NCI-H2227 treated with DMSO at 0.1 percent for 48 hours (cell line): ENCODE measurements around the gene CORO2B.
A peak's percentile ranks its signal among the peaks of the same experiment; 100 is the strongest.

Experiments used
- DNase-seq: peaks from one replicate; lab custom pipeline; 2025; lab: John Stamatoyannopoulos, UW

The CORO2B gene

GRCh38 chr15:68699881-68700454 is 121.2 kb downstream of the CORO2B start:
- DNase-seq = no peak

- peak; percentile 50 for DNase-seq
Measured at GRCh38 chr15:68700455-68701123, 121.8 kb downstream of the CORO2B start.

- no peak for DNase-seq
Measured at GRCh38 chr15:68701886-68702285, 123.1 kb downstream of the CORO2B start.

DNA sequence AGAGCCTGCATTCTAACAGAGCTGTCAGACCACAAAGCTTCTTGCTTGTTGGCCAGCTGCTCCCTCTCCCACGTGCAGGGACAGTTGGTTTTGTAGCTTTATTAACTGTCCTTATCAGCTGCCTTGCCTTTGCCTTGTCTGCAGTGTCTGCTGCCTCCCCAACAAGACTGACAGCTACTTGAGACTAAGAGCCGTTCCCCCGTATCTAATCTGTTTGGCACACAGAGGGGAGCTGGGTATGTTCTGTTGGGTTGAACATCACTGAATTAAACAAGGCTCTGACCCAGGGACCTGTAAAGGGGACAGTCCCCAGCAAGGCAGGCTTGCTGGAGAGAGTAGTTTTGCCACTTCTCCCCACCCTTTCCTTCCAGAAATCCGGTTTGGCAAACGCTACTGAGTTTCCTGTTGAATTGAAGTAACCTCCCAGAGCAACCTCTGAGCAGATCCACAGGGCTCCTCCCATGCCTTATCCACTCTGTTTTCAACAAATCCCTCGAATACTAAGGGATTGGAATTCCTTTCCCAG is 125.8 kb downstream of the CORO2B start:
- DNase-seq = no peak

DNA sequence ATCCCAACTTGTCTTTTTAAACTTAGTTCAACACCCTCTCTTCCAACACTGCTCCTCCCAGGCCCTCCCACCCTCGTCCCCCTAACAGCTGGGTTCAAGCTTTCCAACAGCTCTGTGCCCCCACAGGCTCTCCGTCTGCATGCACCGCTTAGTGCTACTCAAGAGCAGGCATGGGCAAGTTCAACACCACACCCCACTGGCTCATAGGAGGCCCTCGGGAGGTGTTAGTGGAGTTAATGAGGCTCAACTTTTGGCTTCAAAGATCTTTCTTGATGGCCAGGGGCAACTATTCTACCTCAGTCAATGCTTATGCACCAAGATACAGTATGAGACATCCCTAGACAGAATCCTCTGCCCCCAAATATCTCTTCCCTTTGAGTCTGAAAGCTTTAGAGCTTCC is 127.5 kb downstream of the CORO2B start:
- no peak for DNase-seq

- no peak for DNase-seq
Measured at GRCh38 chr15:68706931-68707330, 128.1 kb downstream of the CORO2B start.

DNA sequence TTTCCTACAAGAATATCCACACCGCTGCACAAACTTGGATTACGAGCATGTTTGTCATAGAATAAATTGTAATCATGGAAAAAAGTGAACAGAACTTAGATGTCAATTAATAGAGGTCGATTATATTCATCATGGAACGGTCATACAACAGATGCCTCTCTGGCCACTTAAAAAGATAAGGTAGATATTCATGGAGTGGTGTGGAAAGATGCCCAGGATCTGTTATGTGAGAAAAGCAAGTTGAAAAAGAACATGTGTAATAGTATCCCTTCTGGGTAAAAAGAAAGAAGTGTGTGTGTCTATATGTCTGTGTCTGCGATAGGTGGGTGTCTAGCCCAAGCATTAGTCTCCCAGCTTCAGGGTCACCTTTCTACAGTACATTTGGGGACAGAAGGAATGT is 128.6 kb downstream of the CORO2B start:
- DNase-seq = no peak

DNA sequence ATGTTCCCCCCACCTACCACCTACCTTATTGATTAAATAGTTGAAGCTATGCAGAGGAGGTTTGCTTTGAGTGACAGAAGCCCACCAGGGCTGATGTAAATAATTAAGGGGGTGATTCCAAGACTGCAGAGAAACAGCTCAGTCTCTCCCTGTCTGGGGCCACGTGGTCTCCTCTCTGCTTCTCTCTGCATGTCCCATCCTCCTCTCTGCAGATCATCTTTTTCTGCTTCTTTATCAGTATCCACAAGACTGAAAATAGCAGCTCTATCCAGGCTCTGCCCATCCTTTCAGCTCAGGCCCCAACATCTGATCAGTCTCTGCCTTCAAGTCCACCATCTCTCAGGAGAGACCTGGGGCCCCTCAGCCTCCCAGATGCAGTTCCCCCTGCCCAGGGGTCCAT is 131.1 kb downstream of the CORO2B start:
- no peak for DNase-seq

DNA sequence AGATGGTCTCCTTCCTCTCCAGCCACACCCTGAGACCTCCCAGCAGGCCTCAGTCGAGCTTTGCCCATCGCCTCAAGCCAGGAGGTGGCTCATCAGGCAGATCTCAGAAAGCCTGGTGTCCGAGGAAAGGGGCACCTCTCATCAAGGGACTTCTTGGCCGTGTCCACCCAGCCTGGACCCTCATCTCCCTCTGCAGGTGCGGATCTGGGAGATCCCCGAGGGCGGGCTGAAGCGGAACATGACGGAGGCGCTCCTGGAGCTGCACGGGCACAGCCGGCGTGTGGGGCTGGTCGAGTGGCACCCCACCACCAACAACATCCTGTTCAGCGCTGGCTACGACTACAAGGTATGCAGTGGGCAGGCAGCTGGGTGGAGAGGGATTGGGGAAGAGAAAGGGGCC is 131.7 kb downstream of the CORO2B start:
- no peak for DNase-seq

DNA sequence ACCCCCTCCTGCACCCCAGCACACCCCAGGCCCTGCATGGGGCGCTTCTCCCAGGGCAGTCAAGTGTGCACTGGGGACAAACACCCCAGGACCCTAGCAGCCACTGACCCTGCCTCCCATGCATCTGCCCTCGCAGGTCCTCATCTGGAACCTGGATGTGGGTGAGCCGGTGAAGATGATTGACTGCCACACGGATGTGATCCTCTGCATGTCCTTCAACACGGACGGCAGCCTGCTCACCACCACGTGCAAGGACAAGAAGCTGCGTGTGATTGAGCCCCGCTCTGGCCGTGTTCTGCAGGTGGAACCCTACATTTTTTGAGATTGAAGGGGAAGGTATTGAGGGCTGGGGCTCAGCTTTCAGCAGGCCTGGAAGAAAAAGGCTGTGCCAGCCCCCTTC is 132.6 kb downstream of the CORO2B start:
- no peak for DNase-seq

GRCh38 chr15:68712886-68713285 is 134.1 kb downstream of the CORO2B start:
- no peak for DNase-seq

GRCh38 chr15:68713874-68714273 is 135.1 kb downstream of the CORO2B start:
- DNase-seq = no peak

DNA sequence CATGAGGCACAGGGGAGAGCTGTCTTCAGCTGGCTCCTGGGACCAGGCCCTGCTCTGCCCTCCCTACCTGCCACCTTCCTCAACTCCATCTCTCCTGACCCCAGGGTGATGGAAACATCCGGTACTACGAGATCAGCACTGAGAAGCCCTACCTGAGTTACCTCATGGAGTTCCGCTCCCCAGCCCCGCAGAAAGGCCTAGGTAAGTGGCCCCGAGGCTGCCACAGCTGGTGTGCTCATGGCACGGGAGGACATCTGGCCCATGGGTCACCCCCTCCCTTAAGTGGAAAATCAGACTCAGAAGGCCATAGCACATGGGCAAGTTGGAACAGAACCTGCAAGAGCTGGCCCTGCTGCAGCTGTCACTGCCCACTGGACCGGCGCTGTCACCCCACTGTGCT is 136.3 kb downstream of the CORO2B start:
- DNase-seq = no peak

GRCh38 chr15:68717951-68718350 is 139.2 kb downstream of the CORO2B start:
- no peak for DNase-seq

- no peak for DNase-seq
Measured at GRCh38 chr15:68718468-68718867, 139.7 kb downstream of the CORO2B start.

DNA sequence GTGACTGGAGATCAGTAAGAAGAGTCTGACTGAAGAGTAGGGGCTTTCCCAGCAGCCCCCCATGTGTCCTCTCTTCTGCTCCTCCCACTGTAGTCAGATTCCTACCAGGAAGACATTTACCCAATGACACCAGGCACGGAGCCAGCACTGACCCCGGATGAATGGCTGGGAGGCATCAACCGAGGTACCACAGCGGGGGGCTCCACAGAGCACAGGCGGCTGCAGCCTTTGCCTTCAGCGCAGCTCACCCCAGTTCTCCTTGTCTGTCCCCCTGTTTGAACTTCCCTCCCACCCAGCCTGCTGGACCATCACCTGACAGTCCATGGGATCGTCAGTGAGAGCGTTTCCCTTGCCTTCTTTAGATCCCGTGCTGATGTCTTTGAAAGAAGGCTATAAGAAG is 140.3 kb downstream of the CORO2B start:
- DNase-seq = no peak

DNA sequence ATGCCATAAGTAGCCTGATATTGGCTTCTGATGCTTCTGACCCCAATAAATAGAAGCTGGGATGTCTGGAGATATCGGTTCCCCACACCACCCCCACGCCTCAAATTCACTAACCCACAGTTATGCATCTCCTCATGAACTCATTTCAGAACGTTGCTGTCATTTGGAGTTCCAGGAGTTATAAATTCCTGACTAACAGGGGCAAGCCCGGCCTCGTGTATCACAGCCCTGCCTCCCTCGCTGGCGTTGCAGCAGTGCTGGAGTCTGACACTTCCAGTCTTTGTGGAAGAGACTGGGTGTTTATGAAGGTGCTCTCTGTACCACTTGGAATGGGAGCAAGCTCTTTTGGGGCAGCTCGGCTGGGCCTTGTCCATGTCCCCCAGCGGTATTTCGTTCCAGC is 140.9 kb downstream of the CORO2B start:
- DNase-seq = no peak

DNA sequence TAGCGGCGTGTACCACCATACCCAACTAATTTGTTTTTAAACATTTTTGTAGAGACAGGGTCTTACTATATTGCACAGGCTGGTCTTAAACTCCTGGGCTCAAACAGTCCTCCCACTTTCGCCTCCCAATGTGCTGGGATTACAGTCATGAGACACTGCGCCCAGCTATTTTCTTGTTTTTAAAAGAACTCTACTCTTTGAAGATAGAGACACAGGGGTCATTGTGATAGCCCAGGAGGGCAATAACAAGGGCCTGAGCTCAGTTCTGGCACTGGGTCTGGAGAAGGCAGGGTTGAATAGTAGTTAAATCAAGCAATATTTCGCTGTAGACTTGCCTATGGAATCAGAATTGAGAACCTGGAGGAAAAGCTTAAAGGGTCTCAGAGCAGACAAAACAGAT is 143.1 kb downstream of the CORO2B start:
- DNase-seq = no peak

GRCh38 chr15:68725736-68726135 is 146.9 kb downstream of the CORO2B start:
- no peak for DNase-seq

DNA sequence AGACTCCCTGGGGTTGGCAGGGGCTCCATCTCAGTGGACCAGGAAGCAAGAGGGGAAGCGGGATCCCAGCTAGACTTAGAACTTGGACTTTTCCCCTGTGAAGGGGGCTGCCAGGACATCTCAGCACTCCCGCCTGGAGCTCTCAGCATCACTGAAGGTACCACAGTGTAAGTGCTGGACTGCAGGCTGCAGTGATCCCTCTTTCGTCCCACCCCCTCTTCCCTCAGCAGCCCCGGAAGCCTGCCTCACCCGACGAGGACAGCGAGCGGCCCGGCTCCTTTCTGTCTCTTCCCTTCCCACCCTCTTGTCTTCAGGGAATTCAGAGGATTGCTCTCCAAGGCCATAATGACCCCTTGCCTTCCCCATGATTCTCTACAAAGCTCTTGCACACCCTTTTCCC is 147.5 kb downstream of the CORO2B start:
- DNase-seq = no peak

DNA sequence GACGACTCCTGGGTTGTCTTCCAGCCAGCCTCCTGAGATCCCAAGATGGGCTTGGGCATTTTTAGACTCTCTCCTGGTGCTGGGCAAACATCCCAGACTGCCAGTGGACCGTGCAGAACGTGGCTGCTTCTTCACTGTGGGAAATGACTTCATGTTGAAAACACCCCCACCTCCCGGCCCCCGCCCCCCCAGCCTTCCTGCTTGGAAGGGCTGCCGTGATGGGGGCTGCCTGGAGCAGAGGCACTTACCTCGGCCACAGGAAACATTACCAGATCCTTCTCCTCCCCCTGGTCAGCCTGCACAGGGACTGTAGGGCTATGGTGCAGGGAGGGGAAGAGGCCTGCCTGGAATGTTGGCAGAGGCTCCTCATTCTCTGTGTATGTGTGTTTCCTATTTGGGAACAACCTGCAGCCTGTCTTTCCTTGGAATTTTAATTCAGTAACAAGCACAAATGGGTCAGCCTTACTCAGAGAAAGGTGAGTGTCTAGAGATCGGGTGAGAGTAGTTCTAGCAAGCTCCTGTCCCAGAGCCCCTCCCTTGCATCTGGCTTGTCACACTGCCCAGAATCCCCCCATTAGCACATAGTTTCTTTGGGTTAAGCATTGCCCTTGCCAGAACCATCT is 151.1 kb downstream of the CORO2B start:
- DNase-seq = no peak

DNA sequence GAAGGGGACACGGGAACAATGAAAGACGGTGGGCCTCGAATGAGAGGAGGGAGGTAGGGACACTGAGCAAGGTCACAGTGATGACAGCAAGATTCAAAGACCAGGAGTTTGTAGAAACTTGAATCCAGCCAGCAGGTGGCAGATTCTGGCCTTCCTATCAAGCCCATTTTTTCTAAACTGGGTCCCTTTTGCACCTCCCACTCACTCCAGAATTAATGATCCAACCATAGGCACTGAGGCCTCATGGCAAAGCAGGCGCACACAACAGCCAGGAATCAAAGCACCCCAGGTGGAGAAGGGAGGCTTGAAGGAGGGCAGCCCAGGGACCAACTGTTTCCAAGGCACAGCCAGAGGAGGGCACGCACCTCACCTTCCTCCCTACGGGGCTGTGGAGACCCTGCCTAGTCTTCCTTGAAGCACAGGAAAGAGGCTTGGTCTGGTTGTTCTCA is 151.7 kb downstream of the CORO2B start:
- no peak for DNase-seq
